ENCODE measurements around the gene ATE1.

DNA sequence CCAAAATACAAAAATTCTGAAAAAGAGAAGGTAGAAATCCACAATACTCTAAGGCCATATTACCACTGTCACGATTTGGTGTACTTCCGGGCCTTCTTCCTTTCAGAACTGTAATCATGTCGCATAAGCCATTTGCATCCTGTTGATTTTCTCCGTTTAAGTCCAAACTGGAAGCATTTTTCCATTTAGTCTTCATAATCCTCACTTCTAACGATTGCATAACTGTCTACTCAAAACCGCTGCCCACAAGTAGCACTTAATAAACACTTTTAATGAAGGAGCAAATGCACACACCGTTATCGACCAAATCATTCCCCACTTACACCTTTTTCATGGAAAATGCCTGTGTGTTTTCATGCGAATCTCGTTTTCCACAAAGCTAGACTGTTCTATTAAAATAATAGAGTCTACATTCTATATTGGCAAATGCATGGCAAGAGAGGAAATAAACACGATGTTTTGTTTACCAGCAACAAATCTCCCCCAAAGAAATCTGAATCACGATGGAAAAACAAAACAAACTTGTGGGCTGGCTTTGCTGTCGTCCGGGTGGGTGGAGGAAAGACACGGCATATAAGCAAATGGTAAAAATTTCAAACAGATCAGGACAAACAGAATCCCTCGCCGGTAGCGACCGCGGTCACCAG, 1.0 kb downstream of the ATE1 start:
- no peak for TF ChIP-seq POLR2A (IDR thresholded peaks at IDR 0.05)
- no peak for TF ChIP-seq CTCF (IDR thresholded peaks at IDR 0.05)
